Liver (tissue), 3 donors: Measurements from ENCODE around the gene HSD11B1L.

ENCODE experiments used
- CTCF ChIP-seq: fragments of 150-350 bp; IDR thresholded peaks from 2 replicates; pipeline ENCODE4 v1.5.1; 2017; ENCODE audit warnings: improper control_type of control experiment, low read depth, low read length; ENCODE audit not compliant: missing input control
- SP1 ChIP-seq: IDR thresholded peaks from 2 replicates; pipeline ENCODE4 v1.6.1; 2018; ENCODE audit warnings: antibody characterized with exemption, mild to moderate bottlenecking
- donor health status: healthy.
- donor health status: healthy.

- TF ChIP-seq CTCF (no peak), SP1 (no peak)
These were observed 10.4 kb downstream of the HSD11B1L start for GRCh38 chr19:5690955-5691821.
